ENCODE data around the gene ZNF451.

DNA sequence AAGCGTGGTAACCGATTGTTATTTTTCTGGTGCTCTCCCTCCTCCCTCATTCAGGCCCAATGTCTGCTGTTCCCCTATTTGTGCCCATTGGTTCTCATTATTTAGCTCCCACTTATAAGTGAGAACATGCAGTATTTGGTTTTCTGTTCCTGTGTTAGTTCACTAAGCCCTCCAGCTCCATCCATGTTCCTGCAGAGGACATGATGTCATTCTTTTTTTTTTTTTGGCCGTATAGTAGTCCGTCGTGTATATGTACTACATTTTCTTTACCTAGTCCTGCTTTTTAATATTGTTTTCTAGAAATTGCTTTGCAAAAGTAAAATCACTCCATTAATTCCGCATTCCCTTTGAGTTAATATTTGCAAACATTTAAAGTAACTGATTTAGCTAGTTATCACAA lies 23.1 kb downstream of the ZNF451 start:
- TF ChIP-seq, protein P1, sequence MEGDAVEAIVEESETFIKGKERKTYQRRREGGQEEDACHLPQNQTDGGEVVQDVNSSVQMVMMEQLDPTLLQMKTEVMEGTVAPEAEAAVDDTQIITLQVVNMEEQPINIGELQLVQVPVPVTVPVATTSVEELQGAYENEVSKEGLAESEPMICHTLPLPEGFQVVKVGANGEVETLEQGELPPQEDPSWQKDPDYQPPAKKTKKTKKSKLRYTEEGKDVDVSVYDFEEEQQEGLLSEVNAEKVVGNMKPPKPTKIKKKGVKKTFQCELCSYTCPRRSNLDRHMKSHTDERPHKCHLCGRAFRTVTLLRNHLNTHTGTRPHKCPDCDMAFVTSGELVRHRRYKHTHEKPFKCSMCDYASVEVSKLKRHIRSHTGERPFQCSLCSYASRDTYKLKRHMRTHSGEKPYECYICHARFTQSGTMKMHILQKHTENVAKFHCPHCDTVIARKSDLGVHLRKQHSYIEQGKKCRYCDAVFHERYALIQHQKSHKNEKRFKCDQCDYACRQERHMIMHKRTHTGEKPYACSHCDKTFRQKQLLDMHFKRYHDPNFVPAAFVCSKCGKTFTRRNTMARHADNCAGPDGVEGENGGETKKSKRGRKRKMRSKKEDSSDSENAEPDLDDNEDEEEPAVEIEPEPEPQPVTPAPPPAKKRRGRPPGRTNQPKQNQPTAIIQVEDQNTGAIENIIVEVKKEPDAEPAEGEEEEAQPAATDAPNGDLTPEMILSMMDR (conservative IDR thresholded peaks at IDR 0.05; ENCODE audit: low read depth, low read length): no peak
- no peak for TF ChIP-seq EZH2 (IDR thresholded peaks at IDR 0.05; ENCODE audit: low read length, unreplicated experiment)
